ENCODE results near the gene PDZD4.

Gene PDZD4

DNA sequence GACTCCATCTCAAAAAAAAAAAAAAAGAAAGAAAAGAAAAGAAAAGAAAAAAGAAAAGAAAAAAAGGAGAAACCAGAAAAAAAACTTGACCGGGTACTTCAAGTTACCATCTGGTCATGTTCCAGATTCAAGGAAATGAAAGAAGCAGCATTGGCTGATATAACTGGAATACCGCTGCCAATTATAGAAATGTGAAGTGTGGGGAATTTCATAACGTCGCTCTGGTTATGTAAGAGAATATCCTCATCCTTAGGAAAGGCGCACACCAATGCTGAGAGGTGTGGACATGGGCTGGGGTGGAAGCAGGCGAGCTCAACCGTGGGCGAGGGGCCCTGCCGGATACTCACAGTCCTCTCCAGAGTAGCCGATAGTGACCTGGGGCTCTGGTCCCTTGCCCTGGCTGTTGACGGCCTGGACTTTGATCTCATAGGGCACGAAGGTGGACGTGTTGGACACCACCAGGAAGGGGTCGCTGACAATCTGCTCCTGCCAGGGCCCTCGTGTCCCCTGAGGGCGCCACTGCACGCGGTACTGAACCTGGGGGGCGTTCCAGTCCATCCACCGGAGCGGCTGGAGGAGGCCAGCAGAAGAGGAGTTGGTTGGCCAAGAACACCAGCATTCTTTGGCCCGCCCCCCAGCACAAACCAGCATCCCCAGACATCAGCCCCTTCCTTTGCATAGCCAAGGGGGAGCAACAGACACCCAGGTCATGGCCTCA, 36.1 kb upstream of the PDZD4 start:
- no peak overlapping the region for H3K4me3 ChIP-seq (ENCODE audit: low read length)
- TF ChIP-seq, protein P1, sequence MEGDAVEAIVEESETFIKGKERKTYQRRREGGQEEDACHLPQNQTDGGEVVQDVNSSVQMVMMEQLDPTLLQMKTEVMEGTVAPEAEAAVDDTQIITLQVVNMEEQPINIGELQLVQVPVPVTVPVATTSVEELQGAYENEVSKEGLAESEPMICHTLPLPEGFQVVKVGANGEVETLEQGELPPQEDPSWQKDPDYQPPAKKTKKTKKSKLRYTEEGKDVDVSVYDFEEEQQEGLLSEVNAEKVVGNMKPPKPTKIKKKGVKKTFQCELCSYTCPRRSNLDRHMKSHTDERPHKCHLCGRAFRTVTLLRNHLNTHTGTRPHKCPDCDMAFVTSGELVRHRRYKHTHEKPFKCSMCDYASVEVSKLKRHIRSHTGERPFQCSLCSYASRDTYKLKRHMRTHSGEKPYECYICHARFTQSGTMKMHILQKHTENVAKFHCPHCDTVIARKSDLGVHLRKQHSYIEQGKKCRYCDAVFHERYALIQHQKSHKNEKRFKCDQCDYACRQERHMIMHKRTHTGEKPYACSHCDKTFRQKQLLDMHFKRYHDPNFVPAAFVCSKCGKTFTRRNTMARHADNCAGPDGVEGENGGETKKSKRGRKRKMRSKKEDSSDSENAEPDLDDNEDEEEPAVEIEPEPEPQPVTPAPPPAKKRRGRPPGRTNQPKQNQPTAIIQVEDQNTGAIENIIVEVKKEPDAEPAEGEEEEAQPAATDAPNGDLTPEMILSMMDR (conservative IDR thresholded peaks at IDR 0.05; ENCODE audit: low read depth, low read length): no peak
- no peak for DNase-seq (ENCODE audit: low read depth)

DNA sequence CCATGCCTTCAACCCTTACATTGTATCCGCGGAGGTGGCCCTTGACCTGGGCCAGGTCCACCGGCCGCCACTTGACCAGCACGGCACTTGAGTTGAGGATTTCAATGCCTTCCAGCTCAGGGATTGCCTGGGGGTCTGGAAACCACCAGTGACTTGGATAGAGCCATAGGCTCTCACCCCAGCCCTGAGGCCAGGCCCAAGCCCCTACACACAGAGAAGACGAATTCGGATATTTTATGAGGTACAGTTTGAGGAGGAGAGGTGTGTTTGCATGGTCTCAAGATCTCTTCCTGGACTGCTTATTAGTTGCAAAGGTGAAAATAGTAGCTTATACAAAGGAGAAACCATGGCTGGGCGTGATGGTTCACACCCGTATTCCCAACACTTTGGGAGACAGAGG, 35.3 kb upstream of the PDZD4 start:
- no peak for DNase-seq (ENCODE audit: low read depth)
- TF ChIP-seq, protein P1 (conservative IDR thresholded peaks at IDR 0.05; ENCODE audit: low read depth, low read length): no peak
- no peak overlapping the region for H3K4me3 ChIP-seq (ENCODE audit: low read length)

DNA sequence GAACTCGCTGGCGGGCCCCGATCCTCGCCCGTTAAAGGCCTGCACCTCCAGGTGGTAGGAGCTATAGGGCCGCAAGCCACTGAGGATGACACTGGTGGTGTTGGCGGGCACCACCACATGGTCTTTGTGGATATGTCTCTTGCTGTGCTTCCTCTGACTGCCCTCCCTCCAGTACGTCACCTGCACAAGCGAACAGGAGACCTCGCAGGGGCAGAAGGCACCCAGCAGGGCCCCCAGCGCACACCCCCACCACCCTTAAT, 34.9 kb upstream of the PDZD4 start:
- H3K4me3 ChIP-seq (ENCODE audit: low read length): no peak overlapping the region
- TF ChIP-seq, protein P1 (conservative IDR thresholded peaks at IDR 0.05; ENCODE audit: low read depth, low read length): no peak
- no peak for DNase-seq (ENCODE audit: low read depth)

DNA sequence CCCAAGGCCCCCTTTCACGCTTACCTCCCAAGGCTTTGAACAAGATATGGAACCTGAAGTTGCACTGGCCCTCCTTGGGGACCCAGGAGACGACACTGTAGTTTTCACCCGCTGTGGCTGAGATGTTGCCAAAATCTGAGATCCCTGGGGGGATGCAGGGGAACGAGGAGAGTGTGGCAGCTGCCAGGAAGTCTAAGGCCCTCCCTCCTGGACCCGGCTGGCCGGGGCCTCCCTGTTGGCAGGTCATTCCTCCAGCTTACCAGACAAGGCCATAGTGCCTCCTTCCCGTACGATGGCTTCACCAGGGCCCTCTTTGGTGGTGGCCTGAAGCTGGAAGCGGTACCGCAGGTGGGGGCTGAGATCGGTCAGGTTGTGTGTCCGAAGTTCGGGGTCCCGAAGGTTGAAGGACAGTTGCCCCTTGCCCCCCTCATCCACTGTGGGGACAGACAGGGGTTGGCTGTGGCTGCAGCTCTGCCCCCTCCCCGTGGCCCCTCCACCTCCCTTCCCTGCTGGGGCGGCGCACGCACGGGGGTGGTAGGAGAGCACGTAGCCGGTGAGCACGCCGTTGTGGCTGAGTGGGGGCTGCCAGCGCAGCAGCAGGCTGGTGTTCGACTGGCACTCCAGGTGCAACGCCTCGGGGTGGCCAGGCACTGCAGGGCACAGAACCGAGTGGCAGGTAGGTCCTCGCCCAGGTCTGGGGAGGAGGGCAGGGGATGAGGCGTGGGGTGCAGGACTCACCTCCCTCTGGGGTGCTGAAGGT, 34.4 kb upstream of the PDZD4 start:
- H3K4me3 ChIP-seq (ENCODE audit: low read length): no peak overlapping the region
- TF ChIP-seq, protein P1 (conservative IDR thresholded peaks at IDR 0.05; ENCODE audit: low read depth, low read length): no peak
- DNase-seq (ENCODE audit: low read depth): no peak

DNA sequence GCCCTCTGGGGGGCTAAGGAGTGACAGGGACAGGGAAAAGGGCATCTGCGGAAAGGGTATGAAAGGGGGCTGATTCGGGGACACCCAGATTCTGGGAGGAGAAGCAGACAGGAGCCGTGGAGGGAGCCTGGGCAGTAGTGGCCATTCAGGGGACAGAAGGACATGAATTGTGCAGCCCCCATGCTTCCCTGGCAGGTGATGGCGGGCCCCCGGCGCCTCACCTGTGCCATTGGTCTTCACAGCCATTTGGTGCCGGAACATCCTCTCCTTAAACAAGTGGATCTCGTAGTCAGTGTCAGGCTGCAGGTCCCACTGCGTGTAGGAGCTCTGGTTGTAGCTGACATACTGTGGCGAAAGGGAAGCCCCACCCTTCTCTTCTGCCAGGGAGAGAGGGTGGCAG, 33.8 kb upstream of the PDZD4 start:
- no peak for DNase-seq (ENCODE audit: low read depth)
- TF ChIP-seq, protein P1 (conservative IDR thresholded peaks at IDR 0.05; ENCODE audit: low read depth, low read length): no peak
- H3K4me3 ChIP-seq (ENCODE audit: low read length): no peak overlapping the region

DNA sequence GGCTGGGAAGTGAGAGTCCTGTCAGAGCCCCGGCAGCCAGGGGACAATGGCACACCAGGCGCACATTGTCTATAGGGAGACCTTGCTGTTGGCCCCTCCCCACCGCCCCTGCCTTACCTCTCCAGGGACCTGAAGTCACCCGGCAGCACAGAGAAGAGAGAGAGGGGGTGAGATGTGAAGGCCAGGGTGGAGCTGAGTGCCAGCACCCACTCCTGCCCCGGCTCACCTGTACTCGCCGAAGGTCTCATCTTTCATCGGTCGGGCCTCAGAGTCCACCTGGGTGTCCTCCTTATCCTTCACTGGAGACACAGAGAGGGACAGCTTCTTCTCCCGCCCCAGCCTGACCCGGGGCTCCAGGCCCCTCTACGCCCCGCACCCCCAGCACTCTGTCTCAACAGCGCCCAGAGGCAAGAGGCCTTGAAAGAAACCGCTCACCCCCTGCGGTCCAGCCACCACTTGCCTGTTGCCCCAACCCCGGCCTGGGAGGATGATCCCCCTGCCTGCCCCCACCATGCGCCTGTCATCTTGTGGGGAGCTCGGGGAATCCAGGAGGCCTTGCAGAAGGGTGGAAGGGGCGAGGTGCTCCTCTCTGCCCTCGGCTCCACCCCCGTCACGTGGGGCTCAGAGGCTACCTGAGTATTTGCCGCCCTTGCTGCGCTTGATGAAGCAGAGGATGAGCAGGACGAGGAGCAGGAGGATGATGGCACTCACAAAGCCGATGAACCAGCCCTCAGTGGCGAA, 33.1 kb upstream of the PDZD4 start:
- no peak overlapping the region for H3K4me3 ChIP-seq (ENCODE audit: low read length)
- TF ChIP-seq, protein P1 (conservative IDR thresholded peaks at IDR 0.05; ENCODE audit: low read depth, low read length): no peak
- DNase-seq (ENCODE audit: low read depth): no peak
